ENCODE measurements around the gene BRD9. TPM values are rescaled to one million over a fixed set of nuclear protein-coding genes. Genes with fewer than 3 reads are reported as not detected.

The BRD9 gene
- total and polyA plus RNA-seq, 9 of the 15 experiments (the other 6 are each of a cell fraction or from before 2014, with no cell fraction given): 2.4 to 68.7 (median 44.9) TPM

DNA sequence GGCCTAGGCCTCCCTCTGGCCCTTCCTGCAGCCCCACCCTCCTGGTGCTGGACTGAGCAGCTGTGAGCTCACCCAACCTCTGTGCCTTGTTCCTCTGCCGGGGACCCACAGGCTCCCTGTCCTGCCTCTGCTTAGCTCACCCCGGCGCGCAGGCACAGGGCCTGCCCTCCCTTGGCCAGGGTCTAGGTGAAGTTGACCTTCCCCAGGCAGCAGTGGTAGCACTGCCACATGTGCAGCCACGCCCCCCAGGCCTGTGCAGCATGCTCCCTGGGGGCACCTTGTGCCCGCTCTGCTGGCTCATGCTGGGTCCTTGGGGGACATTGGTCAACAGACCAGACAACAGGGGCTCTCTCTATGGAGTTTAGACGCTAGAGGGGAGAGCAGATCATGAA lies 18.2 kb upstream of the BRD9 start (continued):
- TF ChIP-seq SAFB2 (IDR thresholded peaks at IDR 0.05; ENCODE audit: borderline replicate concordance, low read depth, low read length, severe bottlenecking): no peak
- TF ChIP-seq TAF15 (IDR thresholded peaks at IDR 0.05; ENCODE audit: low read depth, low read length): no peak
- TF ChIP-seq GATAD2A (IDR thresholded peaks at IDR 0.05): no peak

DNA sequence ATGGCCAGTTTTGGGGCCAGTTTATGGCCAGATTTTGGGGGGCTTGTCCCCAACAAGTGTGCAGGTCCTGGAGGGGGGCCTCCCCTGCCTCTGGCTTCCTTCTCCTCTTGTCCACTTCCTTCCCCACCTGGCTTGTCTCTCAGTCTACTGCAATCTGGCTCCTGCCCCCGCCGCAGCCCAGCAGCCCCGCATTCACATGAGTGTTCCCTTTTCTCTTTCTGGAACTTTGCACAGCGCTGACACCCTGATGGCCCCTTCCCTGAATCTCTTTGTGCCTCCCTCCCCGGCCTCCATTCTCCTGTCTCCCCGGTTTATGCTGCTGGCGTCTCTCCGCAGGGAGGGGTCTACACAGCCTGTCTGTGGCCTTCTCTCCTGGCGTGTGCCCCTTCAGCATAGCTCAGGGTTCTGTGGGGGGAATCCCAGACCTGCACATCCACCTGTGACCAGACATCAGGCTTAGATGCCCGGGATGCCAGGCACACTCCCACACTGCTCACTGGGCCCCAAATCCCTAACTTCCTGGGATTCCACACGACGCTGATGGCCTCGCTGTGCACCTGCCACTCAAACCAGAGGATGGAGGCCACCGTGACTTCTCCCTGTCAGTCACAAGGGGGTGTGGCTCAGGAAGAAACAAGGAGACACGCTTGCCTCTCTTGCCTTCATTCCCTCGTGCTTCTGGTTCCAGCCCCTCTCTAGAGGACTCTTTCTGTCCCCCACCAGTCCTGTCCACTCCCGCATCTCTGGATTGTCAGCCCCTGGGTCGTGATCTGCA lies 17.6 kb upstream of the BRD9 start:
- Histone ChIP-seq H3K36me3 (ENCODE audit: control insufficient read depth, insufficient read depth, low read length) (peaks cover 94% of the 10 kb centered on the region), H3K4me1 (replicated peaks in 1 of 2; ENCODE audit: control insufficient read depth in 2 of 2, insufficient read depth in 2 of 2, low read length in 2 of 2) (0 out of 5 replicates have a peak, but pooled peaks cover 0 to under 1% of the 10 kb centered on the region in 2 experiments), H3K9me1 (ENCODE audit: control insufficient read depth, insufficient read depth, low read length) (no peaks in the 10 kb centered on the region), H3K9ac (ENCODE audit: insufficient read depth in 1 of 2, low read depth in 2 of 2, low read length in 2 of 2) (peak overlapping the region in 1 of 2 experiments; percentile 11; a peak in 1 of 4 replicates), H3K27me3 (ENCODE audit: control insufficient read depth in 2 of 2, insufficient read depth in 2 of 2, low read length in 2 of 2) (no peaks in the 10 kb centered on the region), H4K20me1 (replicated peaks; ENCODE audit: control insufficient read depth, insufficient read depth, low read length) (peaks cover 5% of the 10 kb centered on the region; the same call in 1 of the 2 replicates), H3K4me3 (no peak overlapping the region), H3K79me2 (ENCODE audit: control insufficient read depth, insufficient read depth, low read length) (no peaks in the 10 kb centered on the region), H2AFZ (ENCODE audit: low read depth, low read length) (no peak overlapping the region), H3K27ac (ENCODE audit: extremely low read depth, low read depth, low read length) (no peak overlapping the region), H3K4me2 (ENCODE audit: insufficient read depth, low read length) (no peak overlapping the region), H3K9me3 (replicated peaks; ENCODE audit: control insufficient read depth, insufficient read depth, low read depth, low read length) (no peaks in the 10 kb centered on the region)
- ATAC-seq (no peak), FAIRE-seq (no peak), DNase-seq (ENCODE audit: extremely low read depth in 1 of 4, low spot score in 3 of 4) (no peak)
- no TSS peak for BruUV-seq (replicated peaks)
- intact Hi-C loops (cut with micrococcal nuclease) (no loop called here), in situ Hi-C loops (cut with MboI) (loop anchor here (5.0 kb wide), 1 partner anchor 233 kb away; no protein-coding TSS in a partner anchor)
- WGBS (ENCODE audit: insufficient coverage, low coverage, missing lambda C conversion rate): 95% methylated on average over 14 of the region's 18 CpGs
- POLR2A ChIA-PET: no interaction called here
- TF ChIP-seq FOXP1 (CRISPR knock-in tag; IDR thresholded peaks at IDR 0.05) (no peak), TBL1XR1 (IDR thresholded peaks at IDR 0.05; ENCODE audit: low read length in 2 of 2) (no peak), POLR2A (conservative IDR thresholded peaks at IDR 0.05) (0 out of 2 replicates have a peak, but pooled peaks have one; percentile 23), POLR2G (IDR thresholded peaks at IDR 0.05; ENCODE audit: low read depth, low read length) (peak; percentile 36; the same call in 1 of the 2 replicates)
- TF ChIP-seq, protein P1, sequence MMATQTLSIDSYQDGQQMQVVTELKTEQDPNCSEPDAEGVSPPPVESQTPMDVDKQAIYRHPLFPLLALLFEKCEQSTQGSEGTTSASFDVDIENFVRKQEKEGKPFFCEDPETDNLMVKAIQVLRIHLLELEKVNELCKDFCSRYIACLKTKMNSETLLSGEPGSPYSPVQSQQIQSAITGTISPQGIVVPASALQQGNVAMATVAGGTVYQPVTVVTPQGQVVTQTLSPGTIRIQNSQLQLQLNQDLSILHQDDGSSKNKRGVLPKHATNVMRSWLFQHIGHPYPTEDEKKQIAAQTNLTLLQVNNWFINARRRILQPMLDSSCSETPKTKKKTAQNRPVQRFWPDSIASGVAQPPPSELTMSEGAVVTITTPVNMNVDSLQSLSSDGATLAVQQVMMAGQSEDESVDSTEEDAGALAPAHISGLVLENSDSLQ (IDR thresholded peaks at IDR 0.05): peak; percentile 66; the same call in 1 of the 2 replicates
- CTCF ChIA-PET (ENCODE audit: low intra/inter-chr PET ratio): no interaction called here

Data from K562 (cell line).